ENCODE results near the gene RGMA.

RGMA gene

GRCh38 chr15:93109336-93110102 is 20.5 kb upstream of the RGMA start:
- Histone ChIP-seq H3K36me3 (no peaks in the 10 kb centered on the region), H3K4me3 (no peak overlapping the region), H3K9me3 (no peaks in the 10 kb centered on the region), H3K27me3 (peaks cover 0 to 19% of the 10 kb centered on the region in 2 donors), H3K4me1 (no peaks in the 10 kb centered on the region), H3K27ac (no peak overlapping the region)
- no peak for TF ChIP-seq CTCF (IDR thresholded peaks at IDR 0.05)
- intact Hi-C loops (cut with DNase I; ENCODE audit: low total_unique reads): no loop called here
- DNase-seq: peak in 1 of 2 donors; percentile 49

- no peaks in the 10 kb centered on the region for H3K4me1 ChIP-seq
Measured at GRCh38 chr15:93107646-93108045, 18.6 kb upstream of the RGMA start.

GRCh38 chr15:93105485-93105884 is 16.5 kb upstream of the RGMA start:
- DNase-seq: no peak
- no peak for TF ChIP-seq CTCF (IDR thresholded peaks at IDR 0.05)
- H3K27me3 ChIP-seq: peaks cover 0 to 19% of the 10 kb centered on the region in 2 donors

More at GRCh38 chr15:93107646-93108045, 18.6 kb upstream of the RGMA start:
- no peak for DNase-seq
- Histone ChIP-seq H3K27me3 (peaks cover 0 to 19% of the 10 kb centered on the region in 2 donors), H3K9me3 (peaks cover 0 to 16% (median 6%) of the 10 kb centered on the region in 3 donors), H3K36me3 (no peaks in the 10 kb centered on the region), H3K4me3 (no peak overlapping the region), H3K27ac (no peak overlapping the region)
- intact Hi-C loops (cut with DNase I; ENCODE audit: low total_unique reads): no loop called here
- no peak for TF ChIP-seq CTCF (IDR thresholded peaks at IDR 0.05)

GRCh38 chr15:93103823-93104222 is 14.8 kb upstream of the RGMA start:
- H3K27me3 ChIP-seq: peaks cover 0 to 8% of the 10 kb centered on the region in 2 donors
- H3K9me3 ChIP-seq: peaks cover 0 to 16% (median 7%) of the 10 kb centered on the region in 3 donors
- H3K4me3 ChIP-seq: no peak overlapping the region
- no peaks in the 10 kb centered on the region for H3K4me1 ChIP-seq
- DNase-seq: no peak
- intact Hi-C loops (cut with DNase I; ENCODE audit: low total_unique reads): no loop called here
- H3K27ac ChIP-seq: no peak overlapping the region
- H3K36me3 ChIP-seq: no peaks in the 10 kb centered on the region
- no peak for TF ChIP-seq CTCF (IDR thresholded peaks at IDR 0.05)

More at GRCh38 chr15:93105485-93105884, 16.5 kb upstream of the RGMA start:
- H3K27ac ChIP-seq: no peak overlapping the region
- H3K9me3 ChIP-seq: peaks cover 0 to 16% (median 7%) of the 10 kb centered on the region in 3 donors
- H3K36me3 ChIP-seq: no peaks in the 10 kb centered on the region
- H3K4me3 ChIP-seq: no peak overlapping the region
- intact Hi-C loops (cut with DNase I; ENCODE audit: low total_unique reads): no loop called here
- H3K4me1 ChIP-seq: no peaks in the 10 kb centered on the region

GRCh38 chr15:93102211-93102610 is 13.2 kb upstream of the RGMA start:
- Histone ChIP-seq H3K27ac (no peak overlapping the region), H3K4me1 (no peaks in the 10 kb centered on the region), H3K9me3 (peaks cover 0 to 16% (median 7%) of the 10 kb centered on the region in 3 donors), H3K27me3 (no peaks in the 10 kb centered on the region), H3K36me3 (no peaks in the 10 kb centered on the region), H3K4me3 (no peak overlapping the region)
- TF ChIP-seq CTCF (IDR thresholded peaks at IDR 0.05): no peak
- intact Hi-C loops (cut with DNase I; ENCODE audit: low total_unique reads): no loop called here
- no peak for DNase-seq
